Regular cardiac myocyte (primary cell): ENCODE results near the gene SOCS4. TPM values are rescaled to one million over a fixed set of nuclear protein-coding genes. Genes with fewer than 3 reads are reported as not detected.

Experiments used
- total RNA-seq: library from RNA; depleted of rRNA; stranded (reverse); fragments of >200 nt; gene quantifications from 2 replicates; pipeline ENCODE4 v1.2.3, GENCODE V29; 2014

The SOCS4 gene
- total RNA-seq = 14.1 and 20.1 TPM in 2 replicates

GRCh38 chr14:55026793-55027561 is at the start of gene SOCS4, which contains the start of gene WDHD1:
Gene SOCS4 (plus strand): TSS chr14:55027236. CDS start chr14:55043042, 15,806 bp downstream.
Gene WDHD1 (minus strand): TSS chr14:55027099. CDS start chr14:55026787, 312 bp downstream.

DNA sequence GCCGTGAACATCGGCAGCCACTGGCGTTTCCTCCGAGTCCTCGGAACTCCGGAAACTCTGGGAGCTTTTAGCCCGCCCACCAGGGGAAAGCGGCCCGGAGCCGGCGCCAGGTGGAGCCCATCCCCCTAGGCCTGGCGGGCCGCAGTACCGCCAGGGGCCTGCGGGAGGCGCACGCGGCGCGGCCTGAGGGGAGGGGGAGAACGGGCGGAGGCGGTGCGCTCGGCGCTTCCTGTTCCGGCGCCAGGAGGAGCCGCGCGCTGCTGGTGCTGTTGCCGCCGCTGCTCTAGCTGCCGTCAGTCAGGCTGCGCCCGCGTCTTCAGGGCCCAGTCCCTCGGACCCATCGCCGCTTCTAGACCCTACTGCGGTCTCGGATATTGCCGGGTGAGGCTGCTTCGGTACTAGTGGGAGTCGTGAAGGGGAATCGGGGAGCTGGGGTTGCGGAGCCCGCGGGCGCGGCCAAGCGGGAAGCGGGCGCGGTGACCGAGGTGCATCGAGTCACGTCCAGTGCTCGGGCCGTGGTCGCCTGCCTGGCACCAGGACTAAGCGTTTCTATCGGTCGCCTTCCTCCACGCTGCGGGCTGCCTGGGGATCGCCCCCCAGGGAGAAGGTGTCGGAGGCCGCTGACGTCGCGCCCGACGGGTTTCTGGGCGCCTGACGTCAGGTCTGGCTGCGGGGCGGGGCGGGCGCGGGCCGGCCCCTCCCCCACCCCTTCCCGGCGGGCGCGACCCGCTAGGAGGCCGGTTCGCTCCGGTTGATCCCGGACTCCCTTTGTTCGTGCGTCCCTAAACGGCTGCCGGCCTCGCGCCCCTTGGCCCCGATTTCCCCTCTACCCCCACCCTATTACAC is 24.6 kb downstream of the SOCS4 start, which contains the start of gene MAPK1IP1L:
Gene MAPK1IP1L (plus strand): TSS at position 225 of the 846 bp plus-strand sequence. CDS start 10,037 bp downstream, outside the sequence.

Other genes starting within 250 kb of the SOCS4 start
- 1.9 and 10.7 TPM in 2 replicates for gene GCH1, start 124.4 kb upstream of the SOCS4 start, total RNA-seq
- gene WDHD1, start 137 bp upstream of the SOCS4 start, total RNA-seq = 15.5 and 28.2 TPM in 2 replicates
- 14.4 and 16.9 TPM in 2 replicates for gene MAPK1IP1L, start 24.4 kb downstream of the SOCS4 start, total RNA-seq
- gene LGALS3, start 102.0 kb downstream of the SOCS4 start, total RNA-seq = 116 and 124 TPM in 2 replicates
- gene DLGAP5, start 164.3 kb downstream of the SOCS4 start, total RNA-seq = 7.0 and 53.7 TPM in 2 replicates
- gene FBXO34, start 244.2 kb downstream of the SOCS4 start, total RNA-seq = 23.7 and 26.8 TPM in 2 replicates